ENCODE data around the gene VPS9D1.
A peak's percentile ranks its signal among the peaks of the same experiment; 100 is the strongest.

VPS9D1 gene

DNA sequence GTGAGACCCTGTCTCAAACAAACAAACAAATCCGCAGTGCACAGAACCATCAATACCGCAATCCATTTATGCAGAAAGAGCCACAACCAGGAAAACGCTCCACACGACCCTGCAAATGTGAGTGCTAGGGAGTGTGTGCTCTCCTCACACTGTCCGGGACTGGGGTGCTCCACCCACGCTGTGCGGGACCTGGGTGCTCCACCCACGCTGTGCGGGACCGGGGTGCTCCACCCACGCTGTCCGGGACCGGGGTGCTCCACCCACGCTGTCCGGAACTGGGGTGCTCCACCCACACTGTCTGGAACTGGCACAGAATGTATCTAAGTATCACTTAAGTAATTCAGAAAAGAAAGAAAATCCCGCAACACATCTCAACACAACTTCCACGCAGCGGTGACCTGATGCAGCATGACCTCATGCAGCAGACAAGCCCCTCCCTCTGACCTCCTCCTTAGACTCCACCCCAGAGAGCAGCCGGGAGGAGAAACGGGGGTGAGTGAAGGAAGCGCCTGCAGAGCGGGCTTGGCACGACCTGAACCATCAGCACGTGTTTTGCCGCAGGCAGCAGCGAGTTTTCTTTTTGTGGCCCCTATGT is 39.1 kb upstream of the VPS9D1 start:
- CTCF ChIA-PET, result no interaction called here
- DNase-seq (ENCODE audit: low spot score), result no peak
- TF ChIP-seq, protein P1, sequence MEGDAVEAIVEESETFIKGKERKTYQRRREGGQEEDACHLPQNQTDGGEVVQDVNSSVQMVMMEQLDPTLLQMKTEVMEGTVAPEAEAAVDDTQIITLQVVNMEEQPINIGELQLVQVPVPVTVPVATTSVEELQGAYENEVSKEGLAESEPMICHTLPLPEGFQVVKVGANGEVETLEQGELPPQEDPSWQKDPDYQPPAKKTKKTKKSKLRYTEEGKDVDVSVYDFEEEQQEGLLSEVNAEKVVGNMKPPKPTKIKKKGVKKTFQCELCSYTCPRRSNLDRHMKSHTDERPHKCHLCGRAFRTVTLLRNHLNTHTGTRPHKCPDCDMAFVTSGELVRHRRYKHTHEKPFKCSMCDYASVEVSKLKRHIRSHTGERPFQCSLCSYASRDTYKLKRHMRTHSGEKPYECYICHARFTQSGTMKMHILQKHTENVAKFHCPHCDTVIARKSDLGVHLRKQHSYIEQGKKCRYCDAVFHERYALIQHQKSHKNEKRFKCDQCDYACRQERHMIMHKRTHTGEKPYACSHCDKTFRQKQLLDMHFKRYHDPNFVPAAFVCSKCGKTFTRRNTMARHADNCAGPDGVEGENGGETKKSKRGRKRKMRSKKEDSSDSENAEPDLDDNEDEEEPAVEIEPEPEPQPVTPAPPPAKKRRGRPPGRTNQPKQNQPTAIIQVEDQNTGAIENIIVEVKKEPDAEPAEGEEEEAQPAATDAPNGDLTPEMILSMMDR (conservative IDR thresholded peaks at IDR 0.05; ENCODE audit: low read depth), result no peak
- POLR2A ChIA-PET (ENCODE audit: low non-redundant PET), result no interaction called here
- H3K27ac ChIP-seq, result no peak overlapping the region

- CTCF ChIA-PET, result no interaction called here
- POLR2A ChIA-PET (ENCODE audit: low non-redundant PET), result no interaction called here
- H3K27ac ChIP-seq, result no peak overlapping the region
- DNase-seq (ENCODE audit: low spot score), result no peak
- TF ChIP-seq, protein P1 (conservative IDR thresholded peaks at IDR 0.05; ENCODE audit: low read depth), result no peak
Observed at GRCh38 chr16:89749637-89750036, 28.9 kb upstream of the VPS9D1 start.

DNA sequence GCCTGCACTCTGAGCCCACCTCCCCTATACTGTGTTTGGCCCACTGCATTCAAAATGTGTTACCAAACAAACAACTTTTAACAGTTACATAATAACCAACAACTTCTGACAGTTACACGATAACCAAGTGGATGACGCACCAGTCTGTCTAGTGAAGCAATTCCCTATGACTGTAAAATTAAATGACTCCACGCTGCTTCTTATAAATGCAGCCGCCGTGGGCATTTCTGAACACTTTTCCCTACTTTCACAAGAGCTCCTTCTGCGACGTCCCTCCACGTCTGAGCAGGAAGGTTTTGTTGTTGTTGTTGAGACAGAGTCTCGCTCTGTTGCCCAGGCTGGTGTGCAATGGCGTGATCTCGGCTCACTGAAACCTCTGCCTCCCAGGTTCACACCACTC is 28.2 kb upstream of the VPS9D1 start:
- ChIA-PET CTCF (no interaction called here), POLR2A (ENCODE audit: low non-redundant PET) (no interaction called here)
- TF ChIP-seq, protein P1 (conservative IDR thresholded peaks at IDR 0.05; ENCODE audit: low read depth), result no peak
- H3K27ac ChIP-seq, result no peak overlapping the region
- DNase-seq (ENCODE audit: low spot score), result no peak

DNA sequence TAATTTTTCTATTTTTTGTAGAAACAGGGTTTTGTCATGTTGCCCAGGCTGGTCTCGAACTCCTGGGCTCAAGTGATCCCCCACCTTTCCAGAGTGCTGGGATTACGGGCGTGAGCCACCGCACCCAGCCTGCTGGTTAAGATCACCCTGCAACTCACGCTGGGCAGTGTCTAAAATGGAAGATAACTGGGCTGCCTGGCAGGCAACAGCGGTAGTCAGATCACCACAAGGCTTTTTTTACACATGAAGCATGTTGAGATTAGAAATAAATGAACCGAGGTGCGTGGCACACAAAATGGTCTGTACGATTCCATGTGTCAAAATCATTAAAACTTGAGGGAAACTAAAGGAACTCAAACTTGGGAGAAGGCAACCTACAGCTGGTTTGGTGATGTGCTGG is 27.4 kb upstream of the VPS9D1 start:
- TF ChIP-seq, protein P1 (conservative IDR thresholded peaks at IDR 0.05; ENCODE audit: low read depth), result no peak
- no peak for DNase-seq (ENCODE audit: low spot score)
- CTCF ChIA-PET, result no interaction called here
- POLR2A ChIA-PET (ENCODE audit: low non-redundant PET), result no interaction called here
- H3K27ac ChIP-seq, result no peak overlapping the region

DNA sequence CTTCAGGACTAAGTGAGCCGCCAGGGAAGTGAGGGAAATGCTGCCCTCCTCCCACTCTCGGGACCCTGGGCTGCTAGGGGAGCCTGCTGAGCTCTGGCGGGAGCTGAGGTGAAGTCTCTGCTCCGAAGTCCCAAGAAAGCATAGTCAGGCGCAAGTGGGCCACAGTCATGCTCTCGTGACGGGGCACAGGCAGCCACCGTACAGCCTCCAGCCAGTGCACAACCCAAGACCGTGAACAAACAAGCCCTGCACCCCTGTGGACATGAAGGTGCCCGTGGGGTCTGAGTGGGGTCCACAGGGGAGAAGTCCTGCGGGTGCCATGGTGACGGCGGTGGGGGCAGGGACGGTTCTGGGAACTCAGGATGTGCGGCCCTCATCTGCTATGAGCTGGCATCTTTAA is 25.3 kb upstream of the VPS9D1 start:
- ChIA-PET POLR2A (ENCODE audit: low non-redundant PET) (no interaction called here), CTCF (interaction anchor here (1.1 kb wide), 1 partner anchor 40 kb away, joined by 6 read pairs; no protein-coding TSS in a partner anchor)
- TF ChIP-seq, protein P1 (conservative IDR thresholded peaks at IDR 0.05; ENCODE audit: low read depth), result no peak

GRCh38 chr16:89744813-89745212 is 24.1 kb upstream of the VPS9D1 start:
- ChIA-PET CTCF (no interaction called here), POLR2A (ENCODE audit: low non-redundant PET) (no interaction called here)
- TF ChIP-seq, protein P1 (conservative IDR thresholded peaks at IDR 0.05; ENCODE audit: low read depth), result no peak
- H3K27ac ChIP-seq, result peak overlapping the region; percentile 58
- DNase-seq (ENCODE audit: low spot score), result no peak

More for the DNA sequence above, 25.3 kb upstream of the VPS9D1 start:
- DNase-seq (ENCODE audit: low spot score), result no peak
- peak overlapping the region; percentile 39; the same call in 1 of the 2 replicates for H3K27ac ChIP-seq
